HG03196 (cell line): ENCODE results near the gene ILF2.
"Not testable (repeated sequence)": the region's sequence is repeated elsewhere in the genome, so short reads cannot be mapped to it uniquely, and the experiment has no call there.

Source experiments
- ATAC-seq: cut with Tn5 transposase; IDR thresholded peaks from one replicate; pipeline ENCODE4 v1.9.1; 2021; ENCODE audit not compliant: unreplicated experiment

The ILF2 gene

GRCh38 chr1:153670859-153671627 lies at the start of gene ILF2:
Gene ILF2 (minus strand): TSS chr1:153670993. CDS start chr1:153670922, 71 bp downstream.
- peak; percentile 91 for ATAC-seq

- ATAC-seq, result no peak
Measured at GRCh38 chr1:153717330-153717729, 46.5 kb upstream of the ILF2 start.

- not testable (repeated sequence) for ATAC-seq
Measured at GRCh38 chr1:153716211-153716610, 45.4 kb upstream of the ILF2 start.

- no peak for ATAC-seq
Measured at GRCh38 chr1:153711026-153711425, 40.2 kb upstream of the ILF2 start.

GRCh38 chr1:153705484-153705883 lies 34.7 kb upstream of the ILF2 start:
- no peak for ATAC-seq

GRCh38 chr1:153699768-153700167 lies 29.0 kb upstream of the ILF2 start:
- ATAC-seq, result no peak

- ATAC-seq, result no peak
Measured at GRCh38 chr1:153698923-153699714, 28.3 kb upstream of the ILF2 start.

GRCh38 chr1:153698020-153698922 lies 27.5 kb upstream of the ILF2 start:
- no peak for ATAC-seq

- ATAC-seq, result no peak
Measured at GRCh38 chr1:153697191-153698019, 26.6 kb upstream of the ILF2 start.

- ATAC-seq, result no peak
Measured at GRCh38 chr1:153696741-153697140, 25.9 kb upstream of the ILF2 start.

- ATAC-seq, result no peak
Measured at GRCh38 chr1:153693466-153693865, 22.7 kb upstream of the ILF2 start.

GRCh38 chr1:153688736-153689328 lies 18.0 kb upstream of the ILF2 start:
- no peak for ATAC-seq

- no peak for ATAC-seq
Measured at GRCh38 chr1:153688276-153688675, 17.5 kb upstream of the ILF2 start.

GRCh38 chr1:153687346-153688125 lies 16.7 kb upstream of the ILF2 start:
- no peak for ATAC-seq

- no peak for ATAC-seq
Measured at GRCh38 chr1:153685544-153686340, 14.9 kb upstream of the ILF2 start.

GRCh38 chr1:153684892-153685291 lies 14.1 kb upstream of the ILF2 start:
- no peak for ATAC-seq

- ATAC-seq, result no peak
Measured at GRCh38 chr1:153683854-153684253, 13.1 kb upstream of the ILF2 start.

GRCh38 chr1:153682730-153683129 lies 11.9 kb upstream of the ILF2 start:
- ATAC-seq, result no peak

GRCh38 chr1:153680120-153680403 lies 9.3 kb upstream of the ILF2 start:
- ATAC-seq, result no peak
